Endothelial cell of umbilical vein (primary cell): ENCODE data around the gene BRSK2. TPM values are rescaled to one million over a fixed set of nuclear protein-coding genes. Genes with fewer than 3 reads are reported as not detected.

ENCODE experiments used
- BruUV-seq: library from RNA; stranded (reverse); fragments of 400-500 nt; replicated peaks from 2 replicates; lab custom pipeline; 2021; lab: Mats Ljungman, UMichigan
- CTCF ChIA-PET: fragments of 300-600, 350-600 bp; sonication (Branson Sonifier 250); formaldehyde crosslinking; loops from one replicate; lab custom pipeline; 2021; ENCODE audit warnings: antibody characterized with exemption, inconsistent platforms; lab: Charles Lee
- POLR2A ChIA-PET: fragments of 300-600, 350-600 bp; sonication (Branson Sonifier 250); formaldehyde crosslinking; loops from one replicate; lab custom pipeline; 2021; ENCODE audit warnings: antibody characterized with exemption, inconsistent platforms; lab: Charles Lee
- DNase-seq: peaks from one replicate; pipeline ENCODE4 v3.0.0-alpha.2; 2011; ENCODE audit warnings: low read depth, low spot score
- FAIRE-seq: peaks from 2 replicates; lab custom pipeline; 2011; peaks lifted over from hg19 to GRCh38; lab: Jason Lieb, UNC
- H2AFZ ChIP-seq: 2 replicates; pipeline ENCODE4 v1.6.0; 2012; ENCODE audit warnings: low read depth, low read length, control low read depth, inconsistent platforms
- H3K27ac ChIP-seq: 2 replicates; pipeline ENCODE4 v1.5.1; 2011; ENCODE audit warnings: low read depth, mild to moderate bottlenecking, control low read depth, low read length, moderate library complexity; ENCODE audit not compliant: insufficient read depth
- H3K27me3 ChIP-seq, 2 experiments: 2 replicates each; pipeline versions ENCODE4 v1.6.0 to v1.6.1; 2011; ENCODE audit warnings: low read length in 2 of 2, mixed read lengths in 1 of 2; ENCODE audit not compliant: control insufficient read depth in 2 of 2, insufficient read depth in 2 of 2
- H3K36me3 ChIP-seq, 2 experiments: 2 replicates in 1 of 2; 3 replicates in 1 of 2; pipeline ENCODE4 v1.5.1; 2011; ENCODE audit warnings: low read length in 2 of 2, mild to moderate bottlenecking in 1 of 2, moderate library complexity in 1 of 2; ENCODE audit not compliant: control insufficient read depth in 2 of 2, insufficient read depth in 2 of 2; ENCODE audit errors: extremely low read depth in 1 of 2
- H3K4me1 ChIP-seq: 3 replicates; pipeline ENCODE4 v1.5.1; 2011; ENCODE audit warnings: mild to moderate bottlenecking, low read length; ENCODE audit not compliant: control insufficient read depth, insufficient read depth; ENCODE audit errors: extremely low read depth
- H3K4me2 ChIP-seq: 2 replicates; pipeline ENCODE4 v1.6.1; 2011; ENCODE audit warnings: low read length, control low read depth, mixed read lengths; ENCODE audit not compliant: insufficient read depth
- H3K4me3 ChIP-seq, 3 experiments: fragments of 200-600 bp in 1 of 3; sonication (generic), shearing (Covaris generic) in 1 of 3; replicated peaks in 1 of 3; 2 replicates each; pipeline ENCODE4 v1.5.1; 2011 to 2016; ENCODE audit warnings: control low read depth in 3 of 3, low read length in 3 of 3, mild to moderate bottlenecking in 2 of 3, inconsistent platforms in 1 of 3, low read depth in 1 of 3, moderate library complexity in 1 of 3; ENCODE audit not compliant: insufficient read depth in 1 of 3
- H3K79me2 ChIP-seq: 2 replicates; pipeline ENCODE4 v1.6.0; 2012; ENCODE audit warnings: low read length, inconsistent platforms; ENCODE audit not compliant: control insufficient read depth, insufficient read depth
- H3K9ac ChIP-seq: replicated peaks from 2 replicates; pipeline ENCODE3; 2011; ENCODE audit warnings: low read length, control low read depth; ENCODE audit not compliant: insufficient read depth; ENCODE audit errors: extremely low read depth
- H3K9me1 ChIP-seq: replicated peaks from 3 replicates; pipeline ENCODE4 v1.6.0; 2011; ENCODE audit warnings: mild to moderate bottlenecking, low read length; ENCODE audit not compliant: control insufficient read depth, insufficient read depth; ENCODE audit errors: extremely low read depth
- H3K9me3 ChIP-seq: replicated peaks from 2 replicates; pipeline ENCODE4 v1.5.1; 2012; ENCODE audit warnings: low read length, inconsistent platforms; ENCODE audit not compliant: control insufficient read depth, insufficient read depth
- H4K20me1 ChIP-seq: replicated peaks from 2 replicates; pipeline ENCODE3; 2011; ENCODE audit warnings: mild to moderate bottlenecking, low read length; ENCODE audit not compliant: control insufficient read depth, insufficient read depth; ENCODE audit errors: extremely low read depth
- EZH2 ChIP-seq: IDR thresholded peaks from 2 replicates; pipeline ENCODE4 v1.6.1; 2012; ENCODE audit warnings: borderline replicate concordance, low read depth, mild to moderate bottlenecking, moderate library complexity, low read length, inconsistent platforms; ENCODE audit not compliant: severe bottlenecking
- FOS ChIP-seq: IDR thresholded peaks from 2 replicates; pipeline ENCODE4 v1.6.1; 2011; ENCODE audit warnings: mild to moderate bottlenecking, low read length, moderate library complexity, borderline replicate concordance; ENCODE audit not compliant: insufficient read depth
- GATA2 ChIP-seq: IDR thresholded peaks from 2 replicates; pipeline ENCODE4 v1.7.0; 2011; ENCODE audit warnings: low read depth, mild to moderate bottlenecking, moderate library complexity, mixed read lengths, low read length; ENCODE audit not compliant: insufficient read length, insufficient read depth
- JUN ChIP-seq: IDR thresholded peaks from 2 replicates; pipeline ENCODE4 v1.6.1; 2011; ENCODE audit warnings: borderline replicate concordance, low read depth; ENCODE audit not compliant: insufficient read length, insufficient read depth
- MAX ChIP-seq: IDR thresholded peaks from 2 replicates; pipeline ENCODE4 v1.6.1; 2011; ENCODE audit not compliant: insufficient read depth, insufficient read length
- MYC ChIP-seq: IDR thresholded peaks from one replicate; pipeline ENCODE4 v1.6.1; 2011; ENCODE audit warnings: mild to moderate bottlenecking, low read depth, low read length
- POLR2A ChIP-seq: IDR thresholded peaks from 2 replicates; pipeline ENCODE4 v1.6.1; 2012; ENCODE audit warnings: low read depth, mild to moderate bottlenecking, control low read depth, low read length
- POLR2AphosphoS5 ChIP-seq: IDR thresholded peaks from 2 replicates; pipeline ENCODE4 v1.6.1; 2012; ENCODE audit warnings: low read depth, mild to moderate bottlenecking, control low read depth, low read length, moderate library complexity; ENCODE audit not compliant: insufficient read depth
- dilution Hi-C: fragments of 300-500 bp; cut with MboI; formaldehyde crosslinking; loops from one replicate; pipeline ENCODE4 v1.15.0; 2019; ENCODE audit warnings: low sequenced_read_pairs; ENCODE audit not compliant: extremely low pct_ligation_motif_present
- intact Hi-C: fragments of 100-400 bp; cut with micrococcal nuclease; formaldehyde crosslinking; loops from one replicate; pipeline ENCODE4 v1.10.0; 2022
- polyA plus RNA-seq, 4 experiments: library from polyadenylated mRNA; depleted of rRNA in 3 of 4; stranded (reverse) in 3 of 4; unstranded in 1 of 4; fragments of >200 nt; gene quantifications; 2 replicates each; pipeline versions ENCODE4 v1.2.1 to v1.2.3, GENCODE V29; 2011 to 2012; ENCODE audit warnings: missing spikeins in 1 of 4
- total RNA-seq: library from RNA; stranded (reverse); gene quantifications from 2 replicates; pipeline ENCODE4 v1.2.3, GENCODE V29; 2021
- TF ChIP-seq, protein P1 (sequence below), 2 donors: IDR thresholded peaks; 1 replicate in 1 of 2; 2 replicates in 1 of 2; pipeline ENCODE4 v1.5.1; 2011; ENCODE audit warnings: low read length in 2 of 2, mild to moderate bottlenecking in 2 of 2, moderate library complexity in 2 of 2, control low read depth in 1 of 2, inconsistent platforms in 1 of 2, low read depth in 1 of 2; ENCODE audit not compliant: insufficient read depth in 1 of 2; ENCODE audit errors: extremely low read depth in 1 of 2

The BRSK2 gene
- total and polyA plus RNA-seq, 2 donors (not counting 3 experiments of a cell fraction or from before 2014, with no cell fraction given), result 0.08 to 0.20 TPM

- dilution Hi-C loops, result no loop called here
Measured at GRCh38 chr11:1375955-1376258, 13.8 kb upstream of the BRSK2 start.

More at GRCh38 chr11:1375955-1376258, 13.8 kb upstream of the BRSK2 start:
- Histone ChIP-seq H2AFZ (no peak overlapping the region), H3K4me2 (no peak overlapping the region), H3K79me2 (no peaks in the 10 kb centered on the region), H4K20me1 (no peaks in the 10 kb centered on the region), H3K27ac (no peak overlapping the region), H3K9me1 (no peaks in the 10 kb centered on the region), H3K4me3 (no peak overlapping the region), H3K36me3 (no peaks in the 10 kb centered on the region), H3K9me3 (no peaks in the 10 kb centered on the region), H3K9ac (no peak overlapping the region), H3K4me1 (no peaks in the 10 kb centered on the region), H3K27me3 (no peaks in the 10 kb centered on the region)
- no TSS peak for BruUV-seq
- intact Hi-C loops, result no loop called here
- TF ChIP-seq, protein P1, sequence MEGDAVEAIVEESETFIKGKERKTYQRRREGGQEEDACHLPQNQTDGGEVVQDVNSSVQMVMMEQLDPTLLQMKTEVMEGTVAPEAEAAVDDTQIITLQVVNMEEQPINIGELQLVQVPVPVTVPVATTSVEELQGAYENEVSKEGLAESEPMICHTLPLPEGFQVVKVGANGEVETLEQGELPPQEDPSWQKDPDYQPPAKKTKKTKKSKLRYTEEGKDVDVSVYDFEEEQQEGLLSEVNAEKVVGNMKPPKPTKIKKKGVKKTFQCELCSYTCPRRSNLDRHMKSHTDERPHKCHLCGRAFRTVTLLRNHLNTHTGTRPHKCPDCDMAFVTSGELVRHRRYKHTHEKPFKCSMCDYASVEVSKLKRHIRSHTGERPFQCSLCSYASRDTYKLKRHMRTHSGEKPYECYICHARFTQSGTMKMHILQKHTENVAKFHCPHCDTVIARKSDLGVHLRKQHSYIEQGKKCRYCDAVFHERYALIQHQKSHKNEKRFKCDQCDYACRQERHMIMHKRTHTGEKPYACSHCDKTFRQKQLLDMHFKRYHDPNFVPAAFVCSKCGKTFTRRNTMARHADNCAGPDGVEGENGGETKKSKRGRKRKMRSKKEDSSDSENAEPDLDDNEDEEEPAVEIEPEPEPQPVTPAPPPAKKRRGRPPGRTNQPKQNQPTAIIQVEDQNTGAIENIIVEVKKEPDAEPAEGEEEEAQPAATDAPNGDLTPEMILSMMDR (IDR thresholded peaks at IDR 0.05; ENCODE audit: extremely low read depth in 1 of 2, insufficient read depth in 1 of 2, low read depth in 1 of 2, low read length in 2 of 2), result no peak
- no peak for TF ChIP-seq FOS
- TF ChIP-seq POLR2A, result no peak
- no peak for TF ChIP-seq GATA2
- no peak for TF ChIP-seq MAX
- TF ChIP-seq POLR2AphosphoS5, result no peak
- no peak for TF ChIP-seq MYC
- no peak for TF ChIP-seq EZH2
- TF ChIP-seq JUN, result no peak
- ChIA-PET POLR2A (no interaction called here), CTCF (no interaction called here)
- DNase-seq, result no peak
- no peak for FAIRE-seq
